ENCODE measurements around the gene TAF1A.

Gene TAF1A

DNA sequence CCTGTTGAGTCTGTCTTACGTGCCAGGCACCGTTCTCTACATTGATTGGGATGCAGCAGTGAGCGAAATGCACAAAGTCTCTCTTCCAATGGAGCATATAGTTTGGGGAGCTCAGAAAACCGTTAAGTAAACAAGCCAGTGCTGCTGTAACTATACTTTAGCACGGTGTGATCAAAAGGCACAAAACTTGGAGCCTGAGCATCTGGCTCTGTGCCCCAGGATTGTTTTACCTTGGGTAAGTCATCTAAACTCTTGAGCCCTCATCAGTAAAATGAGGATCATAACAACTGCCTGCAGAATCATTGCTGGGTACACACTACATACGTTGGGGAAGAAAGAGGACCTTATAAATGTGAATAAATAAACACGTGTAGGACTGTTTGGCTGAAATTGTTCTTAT lies 43.6 kb downstream of the TAF1A start:
- TF ChIP-seq, protein P1, sequence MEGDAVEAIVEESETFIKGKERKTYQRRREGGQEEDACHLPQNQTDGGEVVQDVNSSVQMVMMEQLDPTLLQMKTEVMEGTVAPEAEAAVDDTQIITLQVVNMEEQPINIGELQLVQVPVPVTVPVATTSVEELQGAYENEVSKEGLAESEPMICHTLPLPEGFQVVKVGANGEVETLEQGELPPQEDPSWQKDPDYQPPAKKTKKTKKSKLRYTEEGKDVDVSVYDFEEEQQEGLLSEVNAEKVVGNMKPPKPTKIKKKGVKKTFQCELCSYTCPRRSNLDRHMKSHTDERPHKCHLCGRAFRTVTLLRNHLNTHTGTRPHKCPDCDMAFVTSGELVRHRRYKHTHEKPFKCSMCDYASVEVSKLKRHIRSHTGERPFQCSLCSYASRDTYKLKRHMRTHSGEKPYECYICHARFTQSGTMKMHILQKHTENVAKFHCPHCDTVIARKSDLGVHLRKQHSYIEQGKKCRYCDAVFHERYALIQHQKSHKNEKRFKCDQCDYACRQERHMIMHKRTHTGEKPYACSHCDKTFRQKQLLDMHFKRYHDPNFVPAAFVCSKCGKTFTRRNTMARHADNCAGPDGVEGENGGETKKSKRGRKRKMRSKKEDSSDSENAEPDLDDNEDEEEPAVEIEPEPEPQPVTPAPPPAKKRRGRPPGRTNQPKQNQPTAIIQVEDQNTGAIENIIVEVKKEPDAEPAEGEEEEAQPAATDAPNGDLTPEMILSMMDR (IDR thresholded peaks at IDR 0.05; ENCODE audit: low read depth, low read length), result no peak
- no peak overlapping the region for H3K4me3 ChIP-seq (replicated peaks in 1 of 2; ENCODE audit: low read depth in 2 of 2, low read length in 2 of 2)
- DNase-seq (ENCODE audit: low read depth in 2 of 2), result no peak

DNA sequence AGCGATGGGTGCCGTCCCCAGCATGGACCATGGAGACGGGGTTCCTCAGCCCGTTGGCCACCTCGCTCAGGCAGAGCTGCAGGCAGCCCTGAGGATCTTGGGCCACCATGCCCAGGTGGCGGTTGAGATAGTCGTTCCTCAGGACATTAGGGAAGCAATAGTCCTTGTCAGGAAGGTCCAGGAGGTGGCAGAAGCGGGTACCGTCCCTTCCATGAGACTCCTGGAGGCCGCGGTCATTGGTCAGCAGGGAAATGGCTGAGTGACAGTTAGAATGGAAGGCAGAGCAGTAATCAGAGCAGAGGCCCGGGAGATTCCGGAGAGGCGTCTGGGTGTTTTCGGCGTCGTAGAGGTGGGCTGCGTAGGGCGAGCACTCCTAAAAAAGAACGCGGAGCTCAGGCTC lies 45.9 kb downstream of the TAF1A start:
- DNase-seq (ENCODE audit: low read depth in 2 of 2), result no peak
- TF ChIP-seq, protein P1 (IDR thresholded peaks at IDR 0.05; ENCODE audit: low read depth, low read length), result no peak
- H3K4me3 ChIP-seq (replicated peaks in 1 of 2; ENCODE audit: low read depth in 2 of 2, low read length in 2 of 2), result no peak overlapping the region

- TF ChIP-seq, protein P1 (IDR thresholded peaks at IDR 0.05; ENCODE audit: low read depth, low read length), result no peak
- DNase-seq (ENCODE audit: low read depth in 2 of 2), result no peak
These were observed 49.1 kb downstream of the TAF1A start for GRCh38 chr1:222540598-222540995.

GRCh38 chr1:222539951-222540597 lies 49.7 kb downstream of the TAF1A start:
- TF ChIP-seq, protein P1 (IDR thresholded peaks at IDR 0.05; ENCODE audit: low read depth, low read length), result no peak
- H3K4me3 ChIP-seq (replicated peaks in 1 of 2; ENCODE audit: low read depth in 2 of 2, low read length in 2 of 2), result no peak overlapping the region
- DNase-seq (ENCODE audit: low read depth in 2 of 2), result no peak

More at GRCh38 chr1:222540598-222540995, 49.1 kb downstream of the TAF1A start:
- H3K4me3 ChIP-seq (replicated peaks in 1 of 2; ENCODE audit: low read depth in 2 of 2, low read length in 2 of 2), result no peak overlapping the region

DNA sequence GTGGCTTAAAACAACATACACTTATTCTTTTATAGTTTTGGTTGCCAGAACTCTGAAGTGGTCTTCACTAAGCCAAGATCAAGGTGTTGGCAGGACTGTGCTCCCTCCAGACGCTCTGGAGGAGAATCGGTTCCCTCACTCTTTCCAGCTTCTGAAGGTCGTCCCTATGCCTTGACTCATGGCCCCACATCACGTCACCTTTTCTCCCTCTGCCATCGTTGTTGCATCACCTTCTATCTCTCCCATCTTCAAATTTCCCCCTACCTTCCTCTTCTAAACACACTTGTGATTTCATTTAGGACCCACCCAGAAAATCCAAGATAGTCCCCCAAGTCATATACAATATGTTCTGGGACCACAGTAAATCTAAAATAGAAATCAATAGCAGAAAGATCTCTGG lies 54.3 kb downstream of the TAF1A start:
- DNase-seq (ENCODE audit: low read depth in 2 of 2), result no peak
- TF ChIP-seq, protein P1 (IDR thresholded peaks at IDR 0.05; ENCODE audit: low read depth, low read length), result no peak
- no peak overlapping the region for H3K4me3 ChIP-seq (replicated peaks in 1 of 2; ENCODE audit: low read depth in 2 of 2, low read length in 2 of 2)

DNA sequence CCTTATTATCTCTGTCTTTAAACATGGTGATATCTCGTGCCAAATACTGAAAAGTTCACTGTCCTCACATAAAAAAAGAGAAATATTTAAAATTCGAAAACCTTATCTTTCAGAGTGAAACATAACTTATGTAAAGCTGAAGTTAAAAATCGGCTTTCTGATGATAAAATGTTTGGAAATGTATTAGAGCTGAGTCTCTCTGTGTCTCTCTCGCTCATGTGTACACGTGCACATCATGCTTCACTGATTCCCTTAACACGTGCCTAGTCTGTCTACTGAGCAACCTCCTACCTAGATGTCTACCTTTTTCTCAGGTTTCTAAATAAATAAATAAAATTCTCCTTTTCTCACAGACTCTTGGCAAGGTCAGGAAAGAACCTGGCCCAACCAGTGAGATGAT lies 58.9 kb downstream of the TAF1A start:
- no peak for DNase-seq (ENCODE audit: low read depth in 2 of 2)
- no peak overlapping the region for H3K4me3 ChIP-seq (replicated peaks in 1 of 2; ENCODE audit: low read depth in 2 of 2, low read length in 2 of 2)
- TF ChIP-seq, protein P1 (IDR thresholded peaks at IDR 0.05; ENCODE audit: low read depth, low read length), result no peak

- TF ChIP-seq, protein P1 (IDR thresholded peaks at IDR 0.05; ENCODE audit: low read depth, low read length), result no peak
- no peak for DNase-seq (ENCODE audit: low read depth in 2 of 2)
- H3K4me3 ChIP-seq (replicated peaks in 1 of 2; ENCODE audit: low read depth in 2 of 2, low read length in 2 of 2), result no peak overlapping the region
These were observed 59.8 kb downstream of the TAF1A start for GRCh38 chr1:222529916-222530315.

Data from cardiac fibroblast (primary cell).